ENCODE measurements around the gene TSEN54.
"Not testable (repeated sequence)": the region's sequence is repeated elsewhere in the genome, so short reads cannot be mapped to it uniquely, and the experiment has no call there.

Gene TSEN54
- 47.8 to 55.9 (median 54.5) reads per million in 4 donors for total RNA-seq

- DNase-seq: peak; percentile 91 to 95 (median 94)
Observed at GRCh38 chr17:75516255-75516618, at the start of gene TSEN54. TSEN54 (plus strand) TSS chr17:75516528; CDS start chr17:75516561, 33 bp downstream.

- no peak for DNase-seq
Observed at GRCh38 chr17:75468291-75468754, 48.0 kb upstream of the TSEN54 start.

- no peak for DNase-seq
Observed at GRCh38 chr17:75468779-75469373, 47.5 kb upstream of the TSEN54 start.

DNA sequence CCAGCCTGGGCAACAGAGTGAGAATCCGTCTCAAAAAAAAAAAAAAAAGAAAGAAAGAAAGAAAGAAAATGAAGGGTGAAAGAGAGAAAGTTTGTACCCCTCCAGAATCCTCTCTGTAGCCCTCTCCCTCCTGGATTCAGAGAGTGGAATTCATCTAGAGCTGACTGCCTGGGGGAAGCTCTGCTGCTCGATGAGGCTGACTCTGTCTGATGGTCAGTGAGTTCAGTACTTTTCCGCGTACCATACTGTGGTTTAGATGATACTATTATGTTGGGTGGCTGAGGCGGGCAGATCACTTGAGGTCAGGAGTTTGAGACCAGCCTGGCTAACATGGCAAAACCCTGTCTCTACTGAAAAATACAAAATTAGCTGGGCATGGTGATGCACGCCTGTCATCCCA, 45.1 kb upstream of the TSEN54 start:
- no peak for DNase-seq

GRCh38 chr17:75472119-75472518, 44.2 kb upstream of the TSEN54 start:
- DNase-seq: no peak

DNA sequence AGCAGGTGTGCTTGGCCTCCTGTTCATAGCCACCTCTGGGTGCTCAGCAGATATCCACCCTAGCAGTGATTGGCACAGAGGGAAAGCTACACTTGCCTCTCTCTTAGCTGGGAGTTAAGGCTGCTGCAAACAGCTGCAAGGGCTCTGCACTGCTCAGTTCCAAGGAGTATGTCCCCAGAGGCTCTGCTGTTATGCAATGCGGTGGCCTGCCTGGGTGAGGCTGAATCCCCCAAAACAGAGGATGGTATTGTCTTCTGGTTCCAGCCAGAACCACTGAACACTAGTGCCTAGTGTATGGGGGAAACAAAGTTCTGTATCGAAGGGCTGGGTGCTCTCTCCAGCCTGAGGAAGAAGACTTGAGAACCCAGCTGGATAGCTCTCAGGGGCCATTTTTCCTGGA, 43.1 kb upstream of the TSEN54 start:
- DNase-seq: no peak

- no peak for DNase-seq
Observed at GRCh38 chr17:75474736-75475135, 41.6 kb upstream of the TSEN54 start.

- no peak for DNase-seq
Observed at GRCh38 chr17:75475144-75475835, 41.0 kb upstream of the TSEN54 start.

DNA sequence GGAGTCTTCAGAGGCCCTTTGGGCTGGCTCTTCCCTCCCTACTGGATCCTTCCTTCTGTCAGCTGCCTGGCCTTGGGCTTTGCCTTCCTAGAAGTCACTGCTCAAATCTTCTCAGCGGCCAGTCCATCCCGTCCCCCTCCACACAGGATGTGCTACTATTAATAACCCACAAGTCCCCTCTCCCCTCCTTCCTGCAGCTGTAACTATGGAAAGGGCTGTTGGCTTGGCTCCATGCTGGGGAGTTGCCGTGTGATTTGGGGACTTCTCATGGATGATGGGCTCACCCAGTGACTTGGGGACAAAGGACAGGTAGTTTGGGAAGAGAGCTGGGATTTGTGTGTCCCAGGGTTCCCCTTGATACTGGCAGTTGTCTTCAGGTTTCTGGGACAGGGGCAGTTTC, 40.5 kb upstream of the TSEN54 start:
- DNase-seq: no peak

GRCh38 chr17:75476271-75476671, 40.1 kb upstream of the TSEN54 start:
- no peak for DNase-seq

- DNase-seq: no peak
Observed at GRCh38 chr17:75476752-75477489, 39.4 kb upstream of the TSEN54 start.

GRCh38 chr17:75477490-75477862, 38.9 kb upstream of the TSEN54 start:
- not testable (repeated sequence) for DNase-seq

GRCh38 chr17:75478508-75478907, 37.8 kb upstream of the TSEN54 start:
- no peak for DNase-seq

DNA sequence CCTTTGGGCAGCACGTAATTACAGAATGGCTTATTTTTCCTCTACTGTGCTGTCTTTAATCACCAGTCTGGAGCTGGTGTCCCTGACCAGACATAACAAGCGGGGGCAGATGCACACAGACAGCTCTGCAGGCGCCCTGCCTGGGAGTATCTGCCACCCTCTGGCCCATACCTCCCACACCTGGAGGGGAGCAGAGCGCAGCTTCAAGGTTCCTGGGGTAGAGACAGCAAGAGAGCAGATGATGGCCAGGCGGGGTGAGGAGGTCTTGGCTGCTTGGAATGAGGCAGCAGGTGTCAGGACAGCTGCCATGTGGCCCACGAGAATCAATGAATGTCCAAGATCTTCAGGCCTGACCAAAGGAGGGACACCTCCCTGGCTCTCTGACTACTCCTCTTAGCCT, 36.0 kb upstream of the TSEN54 start:
- no peak for DNase-seq

DNA sequence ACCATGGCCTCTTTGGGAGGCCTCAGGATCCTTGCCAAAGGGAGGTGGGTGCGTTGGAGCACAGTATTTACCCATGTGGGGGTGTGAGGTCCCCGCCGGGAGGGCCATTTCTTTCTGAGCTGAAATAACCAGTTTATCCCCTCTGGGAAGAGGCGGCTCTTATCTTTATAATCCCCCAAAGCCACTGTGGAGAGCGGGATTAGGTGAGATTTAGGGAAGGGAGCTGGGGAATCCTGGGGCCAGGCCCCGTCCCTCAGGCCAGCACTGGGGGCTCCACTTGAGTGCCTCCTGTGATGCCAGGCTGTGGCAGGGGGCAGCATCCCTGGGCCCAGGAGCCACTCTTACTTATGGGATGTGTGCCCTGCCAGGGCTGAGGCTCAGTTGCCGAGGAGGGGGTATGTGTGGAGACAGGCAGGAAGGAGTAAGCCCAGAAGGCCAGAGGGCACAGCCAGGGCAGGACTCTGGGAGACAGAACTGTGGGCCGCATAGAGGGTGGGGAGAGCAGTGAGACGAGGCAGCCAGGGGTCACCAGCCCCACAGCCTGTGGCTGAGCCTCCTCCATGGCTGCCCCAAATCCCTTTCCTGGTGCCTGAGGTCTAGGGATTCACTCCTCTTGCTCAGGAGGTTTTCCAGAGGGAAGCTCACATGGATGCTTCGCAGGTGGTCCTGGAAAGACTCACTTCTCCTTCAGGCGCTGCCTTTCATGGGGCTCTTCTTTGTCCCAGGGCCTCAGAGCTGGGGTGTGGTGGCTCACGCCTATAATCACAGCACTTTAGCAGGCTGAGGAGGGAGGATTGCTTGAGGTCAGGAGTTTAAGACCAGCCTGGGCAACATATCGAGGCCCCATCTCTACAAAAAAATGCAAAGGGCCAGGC, 34.9 kb upstream of the TSEN54 start:
- DNase-seq: no peak

- DNase-seq: no peak
Observed at GRCh38 chr17:75482098-75482942, 34.0 kb upstream of the TSEN54 start.

GRCh38 chr17:75485688-75486087, 30.6 kb upstream of the TSEN54 start:
- DNase-seq: no peak

DNA sequence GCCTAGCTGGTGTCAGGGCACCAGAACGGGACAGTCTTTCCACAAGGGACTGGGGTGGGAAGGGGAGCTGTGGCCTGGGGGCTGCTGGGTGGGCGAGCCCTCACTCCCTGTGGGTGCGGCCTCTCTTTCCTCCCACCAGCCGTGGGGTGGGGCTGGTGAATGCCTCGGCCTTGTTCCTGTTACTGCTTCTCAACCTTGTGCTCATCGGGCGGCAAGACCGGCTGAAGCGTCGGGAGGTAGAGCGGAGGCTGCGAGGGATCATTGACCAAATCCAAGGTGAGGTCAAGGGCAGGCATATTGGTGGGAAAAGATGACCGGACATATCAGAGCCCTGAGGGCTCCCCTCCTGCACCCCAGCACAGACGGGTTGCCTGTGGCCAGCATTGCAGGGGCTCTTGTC, 30.2 kb upstream of the TSEN54 start:
- no peak for DNase-seq

DNA sequence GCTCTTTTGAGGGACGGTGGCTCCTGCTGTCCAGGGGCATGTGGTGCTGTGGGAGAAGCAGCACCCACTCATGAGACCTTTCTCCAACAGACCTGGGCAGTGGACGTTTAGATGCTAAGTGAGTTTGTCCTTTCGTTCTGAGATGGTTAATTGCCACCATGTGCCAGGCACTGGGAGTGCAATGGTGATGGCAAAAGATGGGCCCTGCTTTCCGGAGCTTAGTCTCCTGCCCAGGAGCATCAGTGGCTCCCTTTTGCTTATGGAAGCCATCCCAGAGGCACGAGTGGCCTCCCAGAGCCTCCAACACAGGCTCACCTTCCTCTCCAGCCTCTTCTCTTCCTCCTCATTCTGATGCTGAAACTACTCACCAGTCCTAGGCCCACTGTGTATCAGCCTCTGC, 29.4 kb upstream of the TSEN54 start:
- DNase-seq: no peak

DNA sequence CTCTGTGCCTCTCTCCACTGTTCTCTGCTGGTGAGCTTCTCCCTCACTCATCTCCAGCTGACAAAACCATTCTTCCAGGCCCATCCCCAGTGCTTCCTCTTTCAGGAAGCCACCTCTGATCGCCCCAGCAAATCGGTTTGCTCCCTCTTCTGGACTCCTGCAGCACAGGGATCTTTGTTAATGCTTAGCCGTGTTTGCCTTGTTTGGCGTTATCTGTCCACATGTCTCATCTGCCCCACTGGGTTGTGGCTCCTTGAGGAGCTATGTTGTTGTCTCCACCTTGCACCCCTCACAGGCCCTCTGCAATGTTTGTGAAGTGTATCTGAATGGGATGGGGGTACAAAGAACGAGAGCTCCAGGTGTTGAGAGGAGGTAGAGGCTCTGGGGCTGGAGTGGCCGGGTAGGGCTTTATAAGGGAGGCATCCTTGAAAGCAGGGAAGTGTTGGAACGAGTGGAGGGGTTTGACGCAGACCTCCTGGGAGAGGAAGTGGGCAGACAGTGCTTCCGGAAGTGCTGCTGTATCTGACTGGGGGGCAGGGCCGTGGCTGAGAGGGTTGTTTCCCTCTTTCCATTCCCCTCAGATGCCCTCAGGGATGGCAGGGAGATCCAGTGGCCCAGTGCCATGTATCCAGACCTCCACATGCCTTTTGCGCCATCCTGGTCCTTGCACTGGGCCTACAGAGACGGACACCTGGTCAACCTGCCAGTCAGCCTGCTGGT, 28.8 kb upstream of the TSEN54 start:
- peak in 2 of 5 donors; percentile 13 to 73 for DNase-seq
